ENCODE results near the gene C10orf120.

The C10orf120 gene

GRCh38 chr10:122649903-122650302 lies 49.7 kb downstream of the C10orf120 start:
- Histone ChIP-seq H3K27me3 (ENCODE audit: insufficient read depth, low read length) (peaks cover 47% of the 10 kb centered on the region), H3K4me3 (ENCODE audit: low read depth, low read length) (no peak overlapping the region), H2AFZ (ENCODE audit: low read length, unreplicated experiment) (no peak overlapping the region), H3K4me1 (ENCODE audit: control insufficient read depth, insufficient read depth, low read length, unreplicated experiment) (no peaks in the 10 kb centered on the region), H3K27ac (ENCODE audit: low read depth, low read length) (no peak overlapping the region), H3K79me2 (ENCODE audit: control insufficient read depth, insufficient read depth, low read length, unreplicated experiment) (no peaks in the 10 kb centered on the region), H3K36me3 (ENCODE audit: insufficient read depth, low read length) (no peaks in the 10 kb centered on the region)

DNA sequence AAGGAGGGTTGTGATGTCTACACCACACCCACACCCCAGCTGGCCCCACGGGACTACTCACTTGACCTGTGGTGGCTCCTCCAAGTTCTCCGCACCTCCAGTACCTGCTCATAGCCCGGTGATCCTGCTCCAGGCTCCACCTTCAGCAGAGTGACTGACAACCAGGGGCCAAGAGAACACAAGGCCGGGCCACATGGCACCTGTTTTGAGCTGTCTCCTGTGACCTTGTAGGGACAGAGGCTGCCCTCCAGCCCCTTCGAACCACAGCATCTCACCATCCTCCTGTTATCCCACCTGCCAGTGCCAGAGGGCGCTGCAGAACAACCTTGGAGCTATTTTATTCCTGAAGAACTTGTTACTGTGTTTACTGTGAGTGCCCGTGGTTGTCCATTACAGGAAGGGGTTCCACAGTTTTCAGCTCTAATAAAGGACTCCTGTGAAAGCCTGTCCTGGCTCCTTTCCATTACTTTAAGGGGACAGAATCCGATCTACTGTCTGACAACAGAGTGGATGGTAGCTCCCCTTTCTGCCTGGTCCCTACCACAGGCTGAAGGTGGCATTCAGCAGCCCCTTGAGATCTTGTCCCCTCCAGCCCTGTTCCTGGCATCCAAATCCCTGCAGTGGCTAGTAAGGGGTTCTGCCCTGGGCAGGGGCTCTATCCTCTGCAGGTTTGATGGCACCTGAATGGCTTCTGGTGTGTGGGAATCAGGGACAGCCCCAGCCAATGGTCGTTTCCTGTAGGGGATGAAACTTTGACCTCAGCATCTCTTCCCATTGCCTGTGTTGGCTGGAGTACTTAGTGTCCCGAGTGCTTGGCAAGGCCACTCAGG lies 50.8 kb downstream of the C10orf120 start:
- H3K4me1 ChIP-seq (ENCODE audit: control insufficient read depth, insufficient read depth, low read length, unreplicated experiment): no peaks in the 10 kb centered on the region
- no peak overlapping the region for H3K27ac ChIP-seq (ENCODE audit: low read depth, low read length)
- no peaks in the 10 kb centered on the region for H3K36me3 ChIP-seq (ENCODE audit: insufficient read depth, low read length)
- H3K79me2 ChIP-seq (ENCODE audit: control insufficient read depth, insufficient read depth, low read length, unreplicated experiment): no peaks in the 10 kb centered on the region
- H3K27me3 ChIP-seq (ENCODE audit: insufficient read depth, low read length): peaks cover 38% of the 10 kb centered on the region
- no peak overlapping the region for H3K4me3 ChIP-seq (ENCODE audit: low read depth, low read length)
- no peak overlapping the region for H2AFZ ChIP-seq (ENCODE audit: low read length, unreplicated experiment)
